Astrocyte of the spinal cord (primary cell): Measurements from ENCODE around the gene PPP1R1C.
"Not testable (repeated sequence)": the region's sequence is repeated elsewhere in the genome, so short reads cannot be mapped to it uniquely, and the experiment has no call there.

Experiments
- DNase-seq: peaks from one replicate; pipeline ENCODE4 v3.0.0; 2011; ENCODE audit warnings: low read depth, low spot score
- H3K4me3 ChIP-seq: 2 replicates; pipeline ENCODE4 v1.5.1; 2011; ENCODE audit warnings: low read depth, mild to moderate bottlenecking, low read length, moderate library complexity
- CTCF ChIP-seq: IDR thresholded peaks from 2 replicates; pipeline ENCODE4 v1.5.1; 2012; ENCODE audit warnings: low read depth, mild to moderate bottlenecking, low read length, inconsistent platforms
- in situ Hi-C: cut with HindIII; loops from 2 replicates; pipeline ENCODE4 v1.10.0; 2017; ENCODE audit warnings: low sequenced_read_pairs

Gene PPP1R1C

GRCh38 chr2:182015334-182016109 lies 29.9 kb downstream of the PPP1R1C start:
- TF ChIP-seq CTCF = no peak
- peak; percentile 36 for DNase-seq
- H3K4me3 ChIP-seq = no peak overlapping the region
- in situ Hi-C loops = no loop called here

- in situ Hi-C loops = no loop called here
- peak; percentile 39 for DNase-seq
These were observed 32.6 kb downstream of the PPP1R1C start for GRCh38 chr2:182018218-182018617.

GRCh38 chr2:182019731-182020130 lies 34.1 kb downstream of the PPP1R1C start:
- TF ChIP-seq CTCF = no peak
- no peak for DNase-seq
- H3K4me3 ChIP-seq = no peak overlapping the region
- in situ Hi-C loops = no loop called here

More at GRCh38 chr2:182018218-182018617, 32.6 kb downstream of the PPP1R1C start:
- H3K4me3 ChIP-seq = no peak overlapping the region
- no peak for TF ChIP-seq CTCF

- DNase-seq = peak; percentile 63
- TF ChIP-seq CTCF = no peak
- in situ Hi-C loops = no loop called here
These were observed 34.8 kb downstream of the PPP1R1C start for GRCh38 chr2:182020286-182021070.

GRCh38 chr2:182023235-182023634 lies 37.6 kb downstream of the PPP1R1C start:
- no peak overlapping the region for H3K4me3 ChIP-seq
- in situ Hi-C loops = no loop called here
- no peak for TF ChIP-seq CTCF
- no peak for DNase-seq

More at GRCh38 chr2:182020286-182021070, 34.8 kb downstream of the PPP1R1C start:
- no peak overlapping the region for H3K4me3 ChIP-seq

- H3K4me3 ChIP-seq, in situ Hi-C loops, DNase-seq: not testable (repeated sequence)
These were observed 45.2 kb downstream of the PPP1R1C start for GRCh38 chr2:182030875-182031274.

- in situ Hi-C loops = no loop called here
- no peak for TF ChIP-seq CTCF
- no peak for DNase-seq
- H3K4me3 ChIP-seq = no peak overlapping the region
These were observed 46.3 kb downstream of the PPP1R1C start for GRCh38 chr2:182031956-182032355.
